Thyroid gland (tissue), 4 donors: ENCODE measurements around the gene CTIF. TPM values are rescaled to one million over a fixed set of nuclear protein-coding genes. Genes with fewer than 3 reads are reported as not detected.

Source experiments
- DNase-seq, 2 donors: peaks; one replicate each; pipeline ENCODE4 v3.0.0-alpha.2; 2019
- H3K27ac ChIP-seq, 3 donors: fragments of 200-600 bp; sonication (generic); 1 replicate in 2 of 3; 2 replicates in 1 of 3; pipeline ENCODE4 v1.5.1; 2016 to 2019; ENCODE audit warnings: mild to moderate bottlenecking in 1 of 3, moderate library complexity in 1 of 3
- H3K27me3 ChIP-seq: fragments of 200-600 bp; sonication (generic); one replicate; pipeline ENCODE4 v1.5.1; 2019
- H3K36me3 ChIP-seq, 2 donors: fragments of 200-600 bp; sonication (generic); one replicate each; pipeline ENCODE4 v1.5.1; 2016 to 2019
- H3K4me1 ChIP-seq, 2 donors: fragments of 200-600 bp; sonication (generic); one replicate each; pipeline ENCODE4 v1.5.1; 2017 to 2019
- H3K4me3 ChIP-seq, 3 donors: fragments of 200-600 bp; sonication (generic); replicated peaks in 1 of 3; 1 replicate in 2 of 3; 2 replicates in 1 of 3; pipeline ENCODE4 v1.5.1; 2016; ENCODE audit warnings: mild to moderate bottlenecking in 1 of 3
- H3K9me3 ChIP-seq: fragments of 200-600 bp; sonication (generic); one replicate; pipeline ENCODE4 v1.5.1; 2017
- CTCF ChIP-seq, 6 experiments: fragments of 200-600 bp in 3 of 6; fragments of 450-650 bp in 3 of 6; sonication (generic) in 3 of 6; IDR thresholded peaks; one replicate each; pipeline ENCODE4 v1.5.1; 2016 to 2019; ENCODE audit warnings: antibody characterized with exemption in 6 of 6, mild to moderate bottlenecking in 2 of 6, inconsistent platforms in 1 of 6, moderate library complexity in 1 of 6
- POLR2A ChIP-seq, 2 donors: fragments of 450-650 bp; IDR thresholded peaks; one replicate each; pipeline ENCODE4 v1.6.1; 2017; ENCODE audit warnings: antibody characterized with exemption in 2 of 2, mild to moderate bottlenecking in 2 of 2, moderate library complexity in 1 of 2
- WGBS, 2 donors: methylation state at CpG; one replicate each; pipeline ENCODE4 v1.1.5; 2017; 5-methylcytosine and 5-hydroxymethylcytosine counted together
- intact Hi-C: fragments of 100-400 bp; cut with DNase I; formaldehyde crosslinking; loops from one replicate; pipeline ENCODE4 v1.15.1; 2023
- total RNA-seq, 4 donors: library from RNA; depleted of rRNA; stranded (reverse); fragments of >200 nt; gene quantifications; one replicate each; pipeline ENCODE4 v1.2.3, GENCODE V29; 2016

The CTIF gene
- total RNA-seq, 4 donors from 2014 or later: 18.7 to 29.8 (median 23.6) TPM

GRCh38 chr18:48769006-48769636, 230.3 kb downstream of the CTIF start:
- 82 to 95% methylated on average over 8 to 10 of the region's 10 CpGs for WGBS, 2 donors
- Histone ChIP-seq H3K36me3 (no peaks in the 10 kb centered on the region), H3K4me3 (no peak overlapping the region), H3K27ac (no peak overlapping the region), H3K27me3 (no peaks in the 10 kb centered on the region), H3K4me1 (peaks cover 5 to 6% of the 10 kb centered on the region in 2 donors), H3K9me3 (no peaks in the 10 kb centered on the region)
- TF ChIP-seq CTCF (IDR thresholded peaks at IDR 0.05): no peak
- no peak for TF ChIP-seq POLR2A (IDR thresholded peaks at IDR 0.05)
- DNase-seq: no peak
- intact Hi-C loops: no loop called here

GRCh38 chr18:48770243-48770642, 231.4 kb downstream of the CTIF start:
- Histone ChIP-seq H3K4me1 (peaks cover 5 to 6% of the 10 kb centered on the region in 2 donors), H3K27ac (no peak overlapping the region)

GRCh38 chr18:48771641-48772375, 233.0 kb downstream of the CTIF start:
- Histone ChIP-seq H3K9me3 (no peaks in the 10 kb centered on the region), H3K27me3 (no peaks in the 10 kb centered on the region), H3K4me3 (no peak overlapping the region), H3K27ac (peak overlapping the region in 1 of 3 donors; percentile 7), H3K36me3 (no peaks in the 10 kb centered on the region), H3K4me1 (peaks cover 5 to 11% of the 10 kb centered on the region in 2 donors)
- WGBS, 2 donors: 58 to 81% methylated on average over 6 to 20 of the region's 22 CpGs
- intact Hi-C loops: loop anchor here (10.0 kb wide), 1 partner anchor 403 kb away; no protein-coding TSS in a partner anchor
- TF ChIP-seq CTCF (IDR thresholded peaks at IDR 0.05) (no peak), POLR2A (IDR thresholded peaks at IDR 0.05) (no peak)
- peak; percentile 39 to 60 for DNase-seq

More at GRCh38 chr18:48770243-48770642, 231.4 kb downstream of the CTIF start:
- H3K9me3 ChIP-seq: no peaks in the 10 kb centered on the region
- no peak for TF ChIP-seq POLR2A (IDR thresholded peaks at IDR 0.05)
- no peak for TF ChIP-seq CTCF (IDR thresholded peaks at IDR 0.05)
- DNase-seq: no peak
- no peaks in the 10 kb centered on the region for H3K36me3 ChIP-seq
- 94% methylated on average over 8 of the region's 8 CpGs for WGBS, 2 donors
- intact Hi-C loops: loop anchor here (10.0 kb wide), 1 partner anchor 405 kb away; no protein-coding TSS in a partner anchor
- H3K27me3 ChIP-seq: no peaks in the 10 kb centered on the region
- H3K4me3 ChIP-seq: no peak overlapping the region

- Histone ChIP-seq H3K27ac (no peak overlapping the region), H3K4me3 (no peak overlapping the region), H3K36me3 (no peaks in the 10 kb centered on the region), H3K4me1 (peaks cover 5 to 18% of the 10 kb centered on the region in 2 donors), H3K9me3 (no peaks in the 10 kb centered on the region), H3K27me3 (no peaks in the 10 kb centered on the region)
- DNase-seq: no peak
- intact Hi-C loops: loop anchor here (10.0 kb wide), 1 partner anchor 402 kb away; no protein-coding TSS in a partner anchor
- no peak for TF ChIP-seq POLR2A (IDR thresholded peaks at IDR 0.05)
- TF ChIP-seq CTCF (IDR thresholded peaks at IDR 0.05): no peak
These were observed 233.6 kb downstream of the CTIF start for GRCh38 chr18:48772457-48772856.

GRCh38 chr18:48773821-48774220, 235.0 kb downstream of the CTIF start:
- WGBS, 2 donors: 96 to 97% methylated on average over 6 of the region's 6 CpGs
- no peaks in the 10 kb centered on the region for H3K36me3 ChIP-seq
- intact Hi-C loops: loop anchor here (10.0 kb wide), 1 partner anchor 401 kb away; no protein-coding TSS in a partner anchor
- H3K27me3 ChIP-seq: no peaks in the 10 kb centered on the region
- no peak overlapping the region for H3K4me3 ChIP-seq
- H3K27ac ChIP-seq: no peak overlapping the region
- DNase-seq: no peak
- no peaks in the 10 kb centered on the region for H3K9me3 ChIP-seq
- TF ChIP-seq CTCF (IDR thresholded peaks at IDR 0.05) (no peak), POLR2A (IDR thresholded peaks at IDR 0.05) (no peak)
- H3K4me1 ChIP-seq: peaks cover 5 to 26% of the 10 kb centered on the region in 2 donors
